ENCODE data around the gene TBC1D8. TPM values are rescaled to one million over a fixed set of nuclear protein-coding genes. Genes with fewer than 3 reads are reported as not detected.

The TBC1D8 gene
- total RNA-seq, 1 experiment from 2014 or later: 5.1 TPM

- no peak overlapping the region for H3K4me3 ChIP-seq (ENCODE audit: low read depth, low read length, poor library complexity, severe bottlenecking)
- no peaks in the 10 kb centered on the region for H3K9me3 ChIP-seq (ENCODE audit: low read depth, low read length, poor library complexity, severe bottlenecking)
- H3K36me3 ChIP-seq (ENCODE audit: insufficient read depth, low read length, poor library complexity, severe bottlenecking): no peaks in the 10 kb centered on the region
- BruUV-seq (replicated peaks): no TSS peak
- intact Hi-C loops (cut with micrococcal nuclease; ENCODE audit: unreplicated experiment): loop anchor here (5.0 kb wide), 1 partner anchor 313 kb away; no protein-coding TSS in a partner anchor
- no peak for TF ChIP-seq CTCF (conservative IDR thresholded peaks at IDR 0.05; ENCODE audit: low read depth, low read length)
- no peak for TF ChIP-seq EZH2 (IDR thresholded peaks at IDR 0.05; ENCODE audit: borderline replicate concordance, low read depth, low read length, poor library complexity, severe bottlenecking)
- no peak overlapping the region for H3K27ac ChIP-seq (ENCODE audit: low read depth, low read length, poor library complexity, severe bottlenecking)
- no peaks in the 10 kb centered on the region for H3K4me1 ChIP-seq (ENCODE audit: insufficient read depth, low read length, poor library complexity, severe bottlenecking)
- no peak for DNase-seq (ENCODE audit: low spot score)
- no peaks in the 10 kb centered on the region for H3K27me3 ChIP-seq (replicated peaks; ENCODE audit: insufficient read depth, low read depth, low read length, poor library complexity)
- POLR2A ChIA-PET (ENCODE audit: low non-redundant PET): no interaction called here
- CTCF ChIA-PET: interaction anchor here (0.6 kb wide), 1 partner anchor 238 kb away, joined by 3 read pairs; no protein-coding TSS in a partner anchor
Measured at GRCh38 chr2:101130081-101130480, 21.1 kb downstream of the TBC1D8 start.

GRCh38 chr2:101127319-101128056, 23.7 kb downstream of the TBC1D8 start:
- Histone ChIP-seq H3K27ac (ENCODE audit: low read depth, low read length, poor library complexity, severe bottlenecking) (no peak overlapping the region), H3K4me1 (ENCODE audit: insufficient read depth, low read length, poor library complexity, severe bottlenecking) (no peaks in the 10 kb centered on the region)
- intact Hi-C loops (cut with micrococcal nuclease; ENCODE audit: unreplicated experiment): no loop called here

GRCh38 chr2:101125808-101126207, 25.4 kb downstream of the TBC1D8 start:
- H3K4me3 ChIP-seq (ENCODE audit: low read depth, low read length, poor library complexity, severe bottlenecking): no peak overlapping the region
- BruUV-seq (replicated peaks): no TSS peak
- no peaks in the 10 kb centered on the region for H3K27me3 ChIP-seq (replicated peaks; ENCODE audit: insufficient read depth, low read depth, low read length, poor library complexity)
- no peak for DNase-seq (ENCODE audit: low spot score)
- H3K36me3 ChIP-seq (ENCODE audit: insufficient read depth, low read length, poor library complexity, severe bottlenecking): no peaks in the 10 kb centered on the region
- H3K27ac ChIP-seq (ENCODE audit: low read depth, low read length, poor library complexity, severe bottlenecking): no peak overlapping the region
- H3K4me1 ChIP-seq (ENCODE audit: insufficient read depth, low read length, poor library complexity, severe bottlenecking): no peaks in the 10 kb centered on the region
- no peaks in the 10 kb centered on the region for H3K9me3 ChIP-seq (ENCODE audit: low read depth, low read length, poor library complexity, severe bottlenecking)
- POLR2A ChIA-PET (ENCODE audit: low non-redundant PET): no interaction called here
- TF ChIP-seq EZH2 (IDR thresholded peaks at IDR 0.05; ENCODE audit: borderline replicate concordance, low read depth, low read length, poor library complexity, severe bottlenecking) (no peak), CTCF (conservative IDR thresholded peaks at IDR 0.05; ENCODE audit: low read depth, low read length) (no peak)
- intact Hi-C loops (cut with micrococcal nuclease; ENCODE audit: unreplicated experiment): no loop called here
- CTCF ChIA-PET: interaction anchor here (0.6 kb wide), 1 partner anchor 714 kb away, joined by 3 read pairs; no protein-coding TSS in a partner anchor

More at GRCh38 chr2:101127319-101128056, 23.7 kb downstream of the TBC1D8 start:
- Histone ChIP-seq H3K27me3 (replicated peaks; ENCODE audit: insufficient read depth, low read depth, low read length, poor library complexity) (no peaks in the 10 kb centered on the region), H3K9me3 (ENCODE audit: low read depth, low read length, poor library complexity, severe bottlenecking) (no peaks in the 10 kb centered on the region), H3K36me3 (ENCODE audit: insufficient read depth, low read length, poor library complexity, severe bottlenecking) (no peaks in the 10 kb centered on the region), H3K4me3 (ENCODE audit: low read depth, low read length, poor library complexity, severe bottlenecking) (no peak overlapping the region)
- TF ChIP-seq CTCF (conservative IDR thresholded peaks at IDR 0.05; ENCODE audit: low read depth, low read length) (no peak), EZH2 (IDR thresholded peaks at IDR 0.05; ENCODE audit: borderline replicate concordance, low read depth, low read length, poor library complexity, severe bottlenecking) (no peak)
- ChIA-PET POLR2A (ENCODE audit: low non-redundant PET) (no interaction called here), CTCF (no interaction called here)
- no TSS peak for BruUV-seq (replicated peaks)
- no peak for DNase-seq (ENCODE audit: low spot score)

Data from A673 (cell line).